GM19324 (cell line): ENCODE data around the gene CYP2S1.

Source experiments
- ATAC-seq: cut with Tn5 transposase; IDR thresholded peaks from one replicate; pipeline ENCODE4 v1.9.1; 2021; ENCODE audit warnings: mild to moderate bottlenecking, moderate library complexity; ENCODE audit not compliant: unreplicated experiment, low FRiP score

The CYP2S1 gene

GRCh38 chr19:41255171-41255570, 62.2 kb downstream of the CYP2S1 start:
- no peak for ATAC-seq
